Cardiac fibroblast (primary cell): Measurements from ENCODE around the gene MAP1LC3B.

ENCODE experiments used
- DNase-seq, 2 donors: peaks; one replicate each; pipeline versions ENCODE4 v3.0.0 to v3.0.0-alpha.2; 2010; ENCODE audit warnings: low read depth in 2 of 2
- H3K4me3 ChIP-seq, 2 donors: replicated peaks in 1 of 2; 1 replicate in 1 of 2; 2 replicates in 1 of 2; pipeline ENCODE4 v1.5.1; 2011; ENCODE audit warnings: low read depth in 2 of 2, low read length in 2 of 2, mild to moderate bottlenecking in 2 of 2, moderate library complexity in 1 of 2
- TF ChIP-seq, protein P1 (sequence below): IDR thresholded peaks from one replicate; pipeline ENCODE4 v1.5.1; 2011; ENCODE audit warnings: low read depth, mild to moderate bottlenecking, low read length, inconsistent platforms

The MAP1LC3B gene

DNA sequence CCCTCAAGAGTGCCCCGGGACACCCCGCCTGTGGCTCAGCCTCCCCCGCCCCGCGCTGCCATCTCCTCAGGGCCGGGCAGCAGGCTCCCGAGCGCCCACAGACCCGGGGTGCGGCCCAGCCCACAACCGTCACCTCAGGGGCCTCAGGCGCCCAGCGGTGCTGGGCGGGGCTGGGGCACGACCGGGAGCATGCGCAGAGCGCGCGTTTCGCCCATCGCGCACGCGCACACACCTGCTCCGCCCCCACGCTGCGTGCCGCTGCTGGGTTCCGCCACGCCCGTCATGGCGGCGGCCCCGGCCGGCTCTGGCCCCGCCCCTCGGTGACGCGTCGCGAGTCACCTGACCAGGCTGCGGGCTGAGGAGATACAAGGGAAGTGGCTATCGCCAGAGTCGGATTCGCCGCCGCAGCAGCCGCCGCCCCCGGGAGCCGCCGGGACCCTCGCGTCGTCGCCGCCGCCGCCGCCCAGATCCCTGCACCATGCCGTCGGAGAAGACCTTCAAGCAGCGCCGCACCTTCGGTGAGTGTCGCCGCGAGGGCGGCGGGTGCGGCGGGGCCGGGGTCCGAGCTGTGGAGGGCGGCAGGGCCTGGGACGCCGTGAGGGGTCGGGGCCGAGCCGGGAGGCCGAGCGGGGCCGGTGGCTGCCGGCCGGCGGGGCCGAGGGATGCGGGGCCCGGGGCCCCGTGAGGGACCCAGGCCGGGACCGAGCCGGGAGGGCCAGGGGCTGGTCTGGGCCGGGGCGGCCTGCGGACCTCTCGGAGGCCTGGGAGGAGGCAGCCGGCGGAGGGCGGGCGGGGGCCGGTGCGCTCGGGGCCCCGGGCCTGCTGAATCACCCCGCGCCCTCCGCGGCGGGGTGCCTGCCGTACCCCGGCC lies at the start of gene MAP1LC3B:
Gene MAP1LC3B, plus strand, starts transcription at position 387 of the 871 bp plus-strand sequence. Its CDS starts 92 bp downstream, at position 479.
- TF ChIP-seq, protein P1, sequence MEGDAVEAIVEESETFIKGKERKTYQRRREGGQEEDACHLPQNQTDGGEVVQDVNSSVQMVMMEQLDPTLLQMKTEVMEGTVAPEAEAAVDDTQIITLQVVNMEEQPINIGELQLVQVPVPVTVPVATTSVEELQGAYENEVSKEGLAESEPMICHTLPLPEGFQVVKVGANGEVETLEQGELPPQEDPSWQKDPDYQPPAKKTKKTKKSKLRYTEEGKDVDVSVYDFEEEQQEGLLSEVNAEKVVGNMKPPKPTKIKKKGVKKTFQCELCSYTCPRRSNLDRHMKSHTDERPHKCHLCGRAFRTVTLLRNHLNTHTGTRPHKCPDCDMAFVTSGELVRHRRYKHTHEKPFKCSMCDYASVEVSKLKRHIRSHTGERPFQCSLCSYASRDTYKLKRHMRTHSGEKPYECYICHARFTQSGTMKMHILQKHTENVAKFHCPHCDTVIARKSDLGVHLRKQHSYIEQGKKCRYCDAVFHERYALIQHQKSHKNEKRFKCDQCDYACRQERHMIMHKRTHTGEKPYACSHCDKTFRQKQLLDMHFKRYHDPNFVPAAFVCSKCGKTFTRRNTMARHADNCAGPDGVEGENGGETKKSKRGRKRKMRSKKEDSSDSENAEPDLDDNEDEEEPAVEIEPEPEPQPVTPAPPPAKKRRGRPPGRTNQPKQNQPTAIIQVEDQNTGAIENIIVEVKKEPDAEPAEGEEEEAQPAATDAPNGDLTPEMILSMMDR = no peak
- DNase-seq = peak; percentile 96 to 98

GRCh38 chr16:87342504-87342903 lies 49.6 kb upstream of the MAP1LC3B start:
- TF ChIP-seq, protein P1 = no peak
- H3K4me3 ChIP-seq = no peak overlapping the region
- DNase-seq = no peak

More for the DNA sequence above, at the start of gene MAP1LC3B:
- H3K4me3 ChIP-seq = peak within 1 kb of the TSS; percentile 82 to 92

GRCh38 chr16:87342978-87343752 lies 49.0 kb upstream of the MAP1LC3B start:
- no peak overlapping the region for H3K4me3 ChIP-seq
- DNase-seq = no peak
- TF ChIP-seq, protein P1 = no peak

DNA sequence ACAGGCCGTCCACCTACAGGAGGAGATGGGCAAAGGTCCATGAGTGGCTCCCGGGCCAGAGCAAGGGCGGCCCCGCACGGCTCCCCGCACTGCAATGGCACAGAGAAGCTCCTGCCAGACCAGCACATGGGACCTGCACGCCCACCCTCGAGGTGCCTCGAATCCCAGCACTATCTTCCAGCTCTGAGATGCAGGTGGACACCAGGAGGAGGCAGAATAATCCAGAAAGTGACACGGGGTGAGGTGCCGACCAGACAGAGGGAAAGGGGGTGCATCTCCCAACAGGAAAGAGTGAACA lies 48.4 kb upstream of the MAP1LC3B start:
- TF ChIP-seq, protein P1 = no peak
- DNase-seq = no peak
- no peak overlapping the region for H3K4me3 ChIP-seq

DNA sequence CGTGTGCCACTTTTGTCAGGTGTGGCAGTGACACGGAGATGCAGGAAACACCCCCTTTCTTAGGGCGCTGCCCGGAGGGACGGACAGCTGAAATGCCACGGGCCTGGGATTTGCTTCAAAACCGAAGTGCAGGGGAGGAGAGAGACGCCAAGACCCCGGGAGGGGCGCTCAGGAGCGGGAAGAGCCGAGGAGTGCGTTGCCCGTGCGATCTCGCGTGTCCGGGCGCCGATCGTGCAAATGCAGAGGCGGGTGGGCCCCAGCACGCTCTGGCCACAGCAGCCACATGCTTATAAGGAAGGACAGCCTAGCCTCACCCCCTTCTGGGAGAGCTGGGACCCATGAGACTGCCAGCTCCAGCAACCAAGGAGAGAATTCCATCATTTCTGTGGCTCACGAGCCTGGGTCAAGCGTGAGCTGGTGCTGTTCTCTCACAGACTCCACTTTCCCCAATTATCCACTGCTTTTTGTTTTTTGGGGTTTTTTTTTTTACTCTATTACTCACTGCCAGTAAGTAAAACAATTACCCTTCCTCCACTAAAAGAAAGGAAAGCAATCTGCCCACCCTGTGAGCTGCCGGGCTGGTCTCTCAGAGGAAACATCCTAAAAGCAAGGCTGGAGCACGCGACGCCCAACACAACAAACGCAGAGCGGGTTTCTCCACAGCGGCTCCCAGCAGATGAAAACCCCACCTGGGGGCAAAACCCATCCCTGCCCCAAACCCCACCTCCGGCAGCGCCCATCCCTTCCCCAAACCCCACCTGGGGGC lies 47.8 kb upstream of the MAP1LC3B start:
- no peak for DNase-seq
- TF ChIP-seq, protein P1 = no peak
- H3K4me3 ChIP-seq = no peak overlapping the region

- TF ChIP-seq, protein P1 = no peak
- peak in 1 of 2 donors; percentile 14 for DNase-seq
- H3K4me3 ChIP-seq = no peak overlapping the region
These were observed 47.1 kb upstream of the MAP1LC3B start for GRCh38 chr16:87344931-87345631.
